Measurements from ENCODE around the gene TBATA. TPM values are rescaled to one million over a fixed set of nuclear protein-coding genes. Genes with fewer than 3 reads are reported as not detected.
A peak's percentile ranks its signal among the peaks of the same experiment; 100 is the strongest.

Gene TBATA
- not detected for polyA plus RNA-seq (2013)

GRCh38 chr10:70785190-70785589, at the start of gene TBATA:
TSS of gene TBATA (minus strand) at chr10:70785377. CDS start at chr10:70783379, 1,998 bp downstream.
- 0% methylated on average over 4 of the region's 4 CpGs for WGBS (ENCODE audit: insufficient coverage)

DNA sequence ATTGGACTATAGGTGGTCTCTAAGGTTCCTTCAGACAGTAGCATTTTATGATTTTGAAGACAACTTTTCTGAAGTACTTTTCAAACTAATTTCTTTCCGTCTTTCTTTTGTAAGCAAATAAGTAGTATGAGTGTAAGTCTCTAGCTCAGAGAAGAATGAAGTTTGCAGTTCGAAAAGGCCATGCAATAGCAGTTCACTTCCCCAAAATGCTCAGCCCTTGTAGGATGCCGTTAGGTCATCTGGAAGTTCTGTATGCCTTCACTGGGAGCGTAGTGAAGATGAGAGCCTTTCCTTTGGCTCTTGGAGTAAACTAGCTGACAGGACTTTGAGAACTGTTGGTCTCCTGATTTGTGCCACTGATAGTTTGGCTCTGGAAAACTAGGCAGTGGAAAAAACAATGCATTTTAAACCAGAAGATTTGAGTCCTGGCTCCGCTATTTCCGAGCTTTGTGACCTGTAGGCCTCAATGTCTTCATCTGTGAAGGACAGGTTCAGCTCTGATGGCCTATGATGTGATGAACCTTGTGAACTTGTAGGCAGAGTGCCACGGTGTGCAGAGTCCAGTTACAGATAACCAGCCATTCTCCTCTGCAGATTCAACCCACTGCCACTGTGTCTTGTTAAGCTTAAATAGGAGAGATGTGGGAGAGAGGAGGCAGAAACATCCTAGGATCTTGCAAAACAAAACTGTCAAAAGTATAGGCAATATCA, 49.4 kb upstream of the TBATA start:
- H3K27me3 ChIP-seq (replicated peaks in 2 of 5; ENCODE audit: control insufficient read depth in 4 of 5, insufficient read depth in 5 of 5, low read length in 4 of 5), result no peaks in the 10 kb centered on the region
- H3K9me3 ChIP-seq (ENCODE audit: control extremely low read depth in 1 of 5, control insufficient read depth in 4 of 5, insufficient read depth in 2 of 5, low read depth in 1 of 5, low read length in 4 of 5), result peaks cover 0 to 8% (median 4%) of the 10 kb centered on the region in 5 experiments
- DNase-seq, result peak in 1 of 3 donors; percentile 4
- ChIA-PET POLR2A (no interaction called here), CTCF (interaction anchor here (1.0 to 1.7 kb wide), 5 partner anchors 11 to 285 kb away, joined by 3 to 8 read pairs (median 4); no protein-coding TSS in a partner anchor)
- WGBS (ENCODE audit: insufficient coverage), result 100% methylated on average over 3 of the region's 7 CpGs
- H3K36me3 ChIP-seq (ENCODE audit: control insufficient read depth in 4 of 4, insufficient read depth in 4 of 4, low read length in 3 of 4), result peaks cover 0 to 8% (median 5%) of the 10 kb centered on the region in 4 experiments
- no peak overlapping the region for H3K27ac ChIP-seq (ENCODE audit: insufficient read depth in 1 of 2, low read depth in 1 of 2, low read length in 2 of 2, poor library complexity in 1 of 2, severe bottlenecking in 2 of 2)
- peaks cover 5 to 28% (median 15%) of the 10 kb centered on the region in 4 experiments for H3K4me1 ChIP-seq (ENCODE audit: control extremely low read depth in 1 of 4, control insufficient read depth in 4 of 4, insufficient read depth in 4 of 4, low read length in 3 of 4)
- H3K4me3 ChIP-seq (ENCODE audit: control insufficient read depth in 1 of 7, extremely low read depth in 1 of 7, insufficient read depth in 4 of 7, low read depth in 2 of 7, low read length in 6 of 7), result no peak overlapping the region

More at GRCh38 chr10:70785190-70785589, at the start of gene TBATA:
- peaks cover 9 to 51% (median 43%) of the 10 kb centered on the region in 4 experiments for H3K4me1 ChIP-seq (ENCODE audit: control extremely low read depth in 1 of 4, control insufficient read depth in 4 of 4, insufficient read depth in 4 of 4, low read length in 3 of 4)
- no peaks in the 10 kb centered on the region for H3K9me3 ChIP-seq (ENCODE audit: control extremely low read depth in 1 of 5, control insufficient read depth in 4 of 5, insufficient read depth in 2 of 5, low read depth in 1 of 5, low read length in 4 of 5)
- CTCF ChIA-PET, result no interaction called here
- peak within 1 kb of the TSS in 1 of 2 experiments; percentile 39 for H3K27ac ChIP-seq (ENCODE audit: insufficient read depth in 1 of 2, low read depth in 1 of 2, low read length in 2 of 2, poor library complexity in 1 of 2, severe bottlenecking in 2 of 2)
- H3K36me3 ChIP-seq (ENCODE audit: control insufficient read depth in 4 of 4, insufficient read depth in 4 of 4, low read length in 3 of 4), result no peaks in the 10 kb centered on the region
- POLR2A ChIA-PET, result no interaction called here
- DNase-seq, result peak; percentile 82 to 94 (median 93)
- H3K27me3 ChIP-seq (replicated peaks in 2 of 5; ENCODE audit: control insufficient read depth in 4 of 5, insufficient read depth in 5 of 5, low read length in 4 of 5), result no peaks in the 10 kb centered on the region
- H3K4me3 ChIP-seq (ENCODE audit: control insufficient read depth in 1 of 7, extremely low read depth in 1 of 7, insufficient read depth in 4 of 7, low read depth in 2 of 7, low read length in 6 of 7), result peak within 1 kb of the TSS in 3 of 7 experiments; percentile 30 to 50 (median 41)

GRCh38 chr10:70834021-70834420, 48.8 kb upstream of the TBATA start:
- H3K27ac ChIP-seq (ENCODE audit: insufficient read depth in 1 of 2, low read depth in 1 of 2, low read length in 2 of 2, poor library complexity in 1 of 2, severe bottlenecking in 2 of 2), result no peak overlapping the region

DNA sequence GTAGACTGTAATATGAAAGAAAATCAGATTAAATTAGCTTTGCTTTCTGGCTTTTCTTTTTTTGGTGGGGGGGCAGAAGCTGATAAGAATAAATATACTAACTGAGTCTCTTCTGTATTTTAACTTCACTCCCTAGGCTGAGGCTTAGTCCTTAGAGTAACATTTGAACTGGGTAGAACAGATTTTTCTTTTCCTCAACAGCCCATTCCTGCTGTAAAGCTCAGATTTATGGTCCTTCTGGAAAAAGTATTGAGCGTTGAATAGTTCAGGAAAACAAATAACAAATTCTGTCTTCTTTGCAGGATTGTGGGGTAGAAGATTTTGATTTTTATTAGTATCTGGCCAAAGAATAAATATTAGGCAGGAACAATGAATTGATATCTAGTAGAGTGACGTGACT, 48.4 kb upstream of the TBATA start:
- Histone ChIP-seq H3K4me3 (ENCODE audit: control insufficient read depth in 1 of 7, extremely low read depth in 1 of 7, insufficient read depth in 4 of 7, low read depth in 2 of 7, low read length in 6 of 7) (no peak overlapping the region), H3K36me3 (ENCODE audit: control insufficient read depth in 4 of 4, insufficient read depth in 4 of 4, low read length in 3 of 4) (peaks cover 3 to 6% (median 4%) of the 10 kb centered on the region in 4 experiments), H3K4me1 (ENCODE audit: control extremely low read depth in 1 of 4, control insufficient read depth in 4 of 4, insufficient read depth in 4 of 4, low read length in 3 of 4) (peaks cover 5 to 28% (median 15%) of the 10 kb centered on the region in 4 experiments), H3K27me3 (replicated peaks in 2 of 5; ENCODE audit: control insufficient read depth in 4 of 5, insufficient read depth in 5 of 5, low read length in 4 of 5) (no peaks in the 10 kb centered on the region), H3K9me3 (ENCODE audit: control extremely low read depth in 1 of 5, control insufficient read depth in 4 of 5, insufficient read depth in 2 of 5, low read depth in 1 of 5, low read length in 4 of 5) (peaks cover 0 to 8% (median 4%) of the 10 kb centered on the region in 5 experiments), H3K27ac (ENCODE audit: insufficient read depth in 1 of 2, low read depth in 1 of 2, low read length in 2 of 2, poor library complexity in 1 of 2, severe bottlenecking in 2 of 2) (no peak overlapping the region)
- 95% methylated on average over 2 of the region's 2 CpGs for WGBS (ENCODE audit: insufficient coverage)
- POLR2A ChIA-PET, result no interaction called here
- no peak for DNase-seq
- CTCF ChIA-PET, result interaction anchor here (1.3 to 2.6 kb wide), 8 partner anchors 12 to 372 kb away, joined by 3 to 11 read pairs (median 4); partner anchors contain the start of gene SGPL1

More at GRCh38 chr10:70834021-70834420, 48.8 kb upstream of the TBATA start:
- 100% methylated on average over 5 of the region's 5 CpGs for WGBS (ENCODE audit: insufficient coverage)
- POLR2A ChIA-PET, result no interaction called here
- Histone ChIP-seq H3K36me3 (ENCODE audit: control insufficient read depth in 4 of 4, insufficient read depth in 4 of 4, low read length in 3 of 4) (peaks cover 0 to 7% (median 4%) of the 10 kb centered on the region in 4 experiments), H3K4me1 (ENCODE audit: control extremely low read depth in 1 of 4, control insufficient read depth in 4 of 4, insufficient read depth in 4 of 4, low read length in 3 of 4) (peaks cover 5 to 28% (median 15%) of the 10 kb centered on the region in 4 experiments), H3K27me3 (replicated peaks in 2 of 5; ENCODE audit: control insufficient read depth in 4 of 5, insufficient read depth in 5 of 5, low read length in 4 of 5) (no peaks in the 10 kb centered on the region), H3K9me3 (ENCODE audit: control extremely low read depth in 1 of 5, control insufficient read depth in 4 of 5, insufficient read depth in 2 of 5, low read depth in 1 of 5, low read length in 4 of 5) (peaks cover 0 to 8% (median 4%) of the 10 kb centered on the region in 5 experiments), H3K4me3 (ENCODE audit: control insufficient read depth in 1 of 7, extremely low read depth in 1 of 7, insufficient read depth in 4 of 7, low read depth in 2 of 7, low read length in 6 of 7) (no peak overlapping the region)
- no peak for DNase-seq
- CTCF ChIA-PET, result interaction anchor here (1.0 to 1.9 kb wide), 6 partner anchors 12 to 285 kb away, joined by 3 to 8 read pairs (median 4); no protein-coding TSS in a partner anchor

GRCh38 chr10:70832852-70833528, 47.8 kb upstream of the TBATA start:
- POLR2A ChIA-PET, result no interaction called here
- peaks cover 0 to 7% (median 4%) of the 10 kb centered on the region in 5 experiments for H3K9me3 ChIP-seq (ENCODE audit: control extremely low read depth in 1 of 5, control insufficient read depth in 4 of 5, insufficient read depth in 2 of 5, low read depth in 1 of 5, low read length in 4 of 5)
- H3K4me3 ChIP-seq (ENCODE audit: control insufficient read depth in 1 of 7, extremely low read depth in 1 of 7, insufficient read depth in 4 of 7, low read depth in 2 of 7, low read length in 6 of 7), result peak overlapping the region in 1 of 7 experiments; percentile 17
- H3K27me3 ChIP-seq (replicated peaks in 2 of 5; ENCODE audit: control insufficient read depth in 4 of 5, insufficient read depth in 5 of 5, low read length in 4 of 5), result no peaks in the 10 kb centered on the region
- peaks cover 3 to 6% (median 4%) of the 10 kb centered on the region in 4 experiments for H3K36me3 ChIP-seq (ENCODE audit: control insufficient read depth in 4 of 4, insufficient read depth in 4 of 4, low read length in 3 of 4)
- peaks cover 5 to 28% (median 15%) of the 10 kb centered on the region in 4 experiments for H3K4me1 ChIP-seq (ENCODE audit: control extremely low read depth in 1 of 4, control insufficient read depth in 4 of 4, insufficient read depth in 4 of 4, low read length in 3 of 4)
- CTCF ChIA-PET, result interaction anchor here (1.0 to 2.6 kb wide), 9 partner anchors 11 to 372 kb away, joined by 3 to 11 read pairs (median 5); partner anchors contain the start of gene SGPL1
- H3K27ac ChIP-seq (ENCODE audit: insufficient read depth in 1 of 2, low read depth in 1 of 2, low read length in 2 of 2, poor library complexity in 1 of 2, severe bottlenecking in 2 of 2), result no peak overlapping the region
- WGBS (ENCODE audit: insufficient coverage), result 25% methylated on average over 2 of the region's 3 CpGs
- peak; percentile 45 to 70 (median 59) for DNase-seq

- WGBS (ENCODE audit: insufficient coverage), result no CpG with 5 or more reads among the region's 3 CpGs
- Histone ChIP-seq H3K9me3 (ENCODE audit: control extremely low read depth in 1 of 5, control insufficient read depth in 4 of 5, insufficient read depth in 2 of 5, low read depth in 1 of 5, low read length in 4 of 5) (peaks cover 0 to under 1% (median 0%) of the 10 kb centered on the region in 5 experiments), H3K4me3 (ENCODE audit: control insufficient read depth in 1 of 7, extremely low read depth in 1 of 7, insufficient read depth in 4 of 7, low read depth in 2 of 7, low read length in 6 of 7) (no peak overlapping the region), H3K27ac (ENCODE audit: insufficient read depth in 1 of 2, low read depth in 1 of 2, low read length in 2 of 2, poor library complexity in 1 of 2, severe bottlenecking in 2 of 2) (no peak overlapping the region), H3K36me3 (ENCODE audit: control insufficient read depth in 4 of 4, insufficient read depth in 4 of 4, low read length in 3 of 4) (peaks cover 3 to 5% (median 4%) of the 10 kb centered on the region in 4 experiments), H3K27me3 (replicated peaks in 2 of 5; ENCODE audit: control insufficient read depth in 4 of 5, insufficient read depth in 5 of 5, low read length in 4 of 5) (no peaks in the 10 kb centered on the region), H3K4me1 (ENCODE audit: control extremely low read depth in 1 of 4, control insufficient read depth in 4 of 4, insufficient read depth in 4 of 4, low read length in 3 of 4) (peaks cover 5 to 28% (median 15%) of the 10 kb centered on the region in 4 experiments)
- ChIA-PET CTCF (interaction anchor here (1.0 to 2.6 kb wide), 5 partner anchors 14 to 371 kb away, joined by 4 to 11 read pairs (median 6); partner anchors contain the start of gene SGPL1), POLR2A (no interaction called here)
- DNase-seq, result no peak
Measured at GRCh38 chr10:70832221-70832620, 47.0 kb upstream of the TBATA start.
